Esophagus (tissue), 2 donors: ENCODE results near the gene RPS6KL1. TPM values are rescaled to one million over a fixed set of nuclear protein-coding genes. Genes with fewer than 3 reads are reported as not detected.
"Not testable (repeated sequence)": the region's sequence is repeated elsewhere in the genome, so short reads cannot be mapped to it uniquely, and the experiment has no call there.

Experiments used
- H3K27ac ChIP-seq, 2 donors: one replicate each; pipeline ENCODE4 v1.5.1; 2013; ENCODE audit warnings: low read depth in 2 of 2, mild to moderate bottlenecking in 2 of 2, inconsistent platforms in 1 of 2, low read length in 1 of 2, moderate library complexity in 1 of 2
- H3K27me3 ChIP-seq, 2 donors: one replicate each; pipeline ENCODE4 v1.6.1; 2013; ENCODE audit warnings: low read length in 2 of 2, control low read depth in 1 of 2, mild to moderate bottlenecking in 1 of 2; ENCODE audit not compliant: insufficient read depth in 2 of 2, control insufficient read depth in 1 of 2
- H3K36me3 ChIP-seq, 2 donors: one replicate each; pipeline ENCODE4 v1.6.1; 2013; ENCODE audit warnings: low read length in 1 of 2; ENCODE audit not compliant: control insufficient read depth in 2 of 2, insufficient read depth in 2 of 2
- H3K4me1 ChIP-seq, 2 donors: one replicate each; pipeline ENCODE4 v1.6.1; 2013; ENCODE audit warnings: low read length in 1 of 2; ENCODE audit not compliant: control insufficient read depth in 2 of 2, insufficient read depth in 2 of 2
- H3K4me3 ChIP-seq, 2 donors: one replicate each; pipeline ENCODE4 v1.5.1; 2013; ENCODE audit warnings: low read length in 2 of 2, mild to moderate bottlenecking in 2 of 2, low read depth in 1 of 2, moderate library complexity in 1 of 2
- H3K9me3 ChIP-seq, 2 donors: one replicate each; pipeline ENCODE4 v1.6.1; 2013; ENCODE audit warnings: mild to moderate bottlenecking in 2 of 2, low read depth in 1 of 2, low read length in 1 of 2, moderate library complexity in 1 of 2; ENCODE audit not compliant: control insufficient read depth in 2 of 2, insufficient read depth in 1 of 2
- WGBS, 2 donors: extraction: QIAGEN DNeasy Blood & Tissue Kit; methylation state at CpG; one replicate each; pipeline ENCODE4 v1.1.7; 2013; 5-methylcytosine and 5-hydroxymethylcytosine counted together
- polyA plus RNA-seq, 2 donors: library from polyadenylated mRNA; stranded (reverse); fragments of 200-250 nt; gene quantifications; one replicate each; pipeline ENCODE4 v1.2.3, GENCODE V29; 2013
- donor health status: healthy with polysubstance abuse.
- donor health status: Bipolar disorder and iron deficiency.

RPS6KL1 gene
- polyA plus RNA-seq, 2 donors: 2.8 to 3.0 TPM

GRCh38 chr14:74937171-74937570 is 14.1 kb upstream of the RPS6KL1 start:
- no peaks in the 10 kb centered on the region for H3K36me3 ChIP-seq
- no peak overlapping the region for H3K4me3 ChIP-seq
- H3K27ac ChIP-seq: no peak overlapping the region
- peaks cover 3 to 16% of the 10 kb centered on the region in 2 donors for H3K4me1 ChIP-seq
- no peaks in the 10 kb centered on the region for H3K9me3 ChIP-seq
- WGBS, 2 donors: 80% methylated on average over 2 of the region's 2 CpGs
- no peaks in the 10 kb centered on the region for H3K27me3 ChIP-seq

GRCh38 chr14:74936731-74937130 is 13.7 kb upstream of the RPS6KL1 start:
- Histone ChIP-seq H3K4me1 (peaks cover 3 to 13% of the 10 kb centered on the region in 2 donors), H3K27ac (no peak overlapping the region), H3K27me3 (no peaks in the 10 kb centered on the region), H3K4me3 (no peak overlapping the region), H3K36me3 (no peaks in the 10 kb centered on the region), H3K9me3 (no peaks in the 10 kb centered on the region)
- 90 to 94% methylated on average over 8 of the region's 8 CpGs for WGBS, 2 donors

GRCh38 chr14:74936151-74936550 is 13.1 kb upstream of the RPS6KL1 start:
- no peaks in the 10 kb centered on the region for H3K36me3 ChIP-seq
- H3K27ac ChIP-seq: no peak overlapping the region
- H3K4me1 ChIP-seq: peaks cover 3 to 7% of the 10 kb centered on the region in 2 donors
- no peaks in the 10 kb centered on the region for H3K27me3 ChIP-seq
- H3K9me3 ChIP-seq: no peaks in the 10 kb centered on the region
- WGBS, 2 donors: 92 to 93% methylated on average over 11 of the region's 11 CpGs
- no peak overlapping the region for H3K4me3 ChIP-seq

- no peak overlapping the region for H3K4me3 ChIP-seq
- WGBS, 2 donors: 76 to 86% methylated on average over 9 of the region's 9 CpGs
- H3K9me3 ChIP-seq: no peaks in the 10 kb centered on the region
- H3K4me1 ChIP-seq: peaks cover 3 to 4% of the 10 kb centered on the region in 2 donors
- no peaks in the 10 kb centered on the region for H3K36me3 ChIP-seq
- H3K27ac ChIP-seq: no peak overlapping the region
- no peaks in the 10 kb centered on the region for H3K27me3 ChIP-seq
Observed at GRCh38 chr14:74935360-74935680, 12.3 kb upstream of the RPS6KL1 start.

GRCh38 chr14:74934476-74935359 is 11.7 kb upstream of the RPS6KL1 start:
- Histone ChIP-seq H3K4me3 (no peak overlapping the region), H3K9me3 (no peaks in the 10 kb centered on the region), H3K27ac (no peak overlapping the region), H3K27me3 (no peaks in the 10 kb centered on the region), H3K36me3 (no peaks in the 10 kb centered on the region), H3K4me1 (peaks cover 3 to 4% of the 10 kb centered on the region in 2 donors)
- 72 to 74% methylated on average over 26 of the region's 26 CpGs for WGBS, 2 donors

GRCh38 chr14:74934041-74934440 is 11.0 kb upstream of the RPS6KL1 start:
- Histone ChIP-seq H3K9me3 (no peaks in the 10 kb centered on the region), H3K36me3 (no peaks in the 10 kb centered on the region), H3K4me3 (no peak overlapping the region), H3K4me1 (peaks cover under 1 to 2% of the 10 kb centered on the region in 2 donors), H3K27me3 (no peaks in the 10 kb centered on the region), H3K27ac (no peak overlapping the region)
- 50 to 59% methylated on average over 4 of the region's 4 CpGs for WGBS, 2 donors

GRCh38 chr14:74932936-74933335 is 9.9 kb upstream of the RPS6KL1 start:
- H3K4me3 ChIP-seq, H3K36me3 ChIP-seq, H3K4me1 ChIP-seq, H3K27me3 ChIP-seq, H3K9me3 ChIP-seq, H3K27ac ChIP-seq: not testable (repeated sequence)
- 72 to 87% methylated on average over 4 of the region's 4 CpGs for WGBS, 2 donors

GRCh38 chr14:74932401-74932901 is 9.4 kb upstream of the RPS6KL1 start:
- no peak overlapping the region for H3K4me3 ChIP-seq
- H3K36me3 ChIP-seq: no peaks in the 10 kb centered on the region
- H3K9me3 ChIP-seq: no peaks in the 10 kb centered on the region
- 36 to 48% methylated on average over 6 of the region's 6 CpGs for WGBS, 2 donors
- peak overlapping the region in 1 of 2 donors; percentile 24 for H3K27ac ChIP-seq
- no peaks in the 10 kb centered on the region for H3K27me3 ChIP-seq
- H3K4me1 ChIP-seq: no peaks in the 10 kb centered on the region

- not testable (repeated sequence) for H3K36me3 ChIP-seq, H3K9me3 ChIP-seq, H3K4me1 ChIP-seq, H3K27ac ChIP-seq, H3K27me3 ChIP-seq, H3K4me3 ChIP-seq
- WGBS, 2 donors: 82 to 88% methylated on average over 9 of the region's 9 CpGs
Observed at GRCh38 chr14:74931744-74932143, 8.7 kb upstream of the RPS6KL1 start.

GRCh38 chr14:74929242-74929641 is 6.2 kb upstream of the RPS6KL1 start:
- H3K9me3 ChIP-seq: no peaks in the 10 kb centered on the region
- WGBS, 2 donors: 54 to 63% methylated on average over 6 of the region's 6 CpGs
- no peaks in the 10 kb centered on the region for H3K27me3 ChIP-seq
- peak overlapping the region in 1 of 2 donors; percentile 0 for H3K27ac ChIP-seq
- no peak overlapping the region for H3K4me3 ChIP-seq
- no peaks in the 10 kb centered on the region for H3K4me1 ChIP-seq
- H3K36me3 ChIP-seq: no peaks in the 10 kb centered on the region
